ENCODE measurements around the gene CDC14C.
"Not testable (repeated sequence)": the region's sequence is repeated elsewhere in the genome, so short reads cannot be mapped to it uniquely, and the experiment has no call there.

Gene CDC14C

DNA sequence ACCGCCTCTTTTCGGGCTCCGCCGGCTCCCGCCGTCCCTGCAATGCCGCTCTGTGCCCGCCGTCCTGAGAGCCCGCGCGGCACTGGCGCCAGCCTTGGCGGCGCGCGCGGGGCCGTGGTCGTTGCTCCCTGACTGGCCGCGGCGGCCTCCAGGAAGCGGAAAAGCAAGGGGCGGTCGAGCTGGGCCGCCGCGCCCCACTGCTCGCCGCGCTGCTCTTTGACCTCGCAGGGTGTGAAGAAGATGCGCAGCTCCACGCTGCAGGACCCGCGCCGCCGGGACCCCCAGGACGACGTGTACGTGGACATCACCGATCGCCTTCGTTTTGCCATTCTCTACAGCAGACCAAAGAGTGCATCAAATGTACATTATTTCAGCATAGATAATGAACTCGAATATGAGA lies at the start of gene CDC14C:
CDC14C (plus strand) TSS at position 115 of the 400 bp plus-strand sequence; CDS start at position 241, 126 bp downstream.
- DNase-seq (no peak), ATAC-seq (no peak)
- no peaks in the 10 kb centered on the region for H3K4me1 Mint-ChIP-seq
- no peak within 1 kb of the TSS for H3K4me3 Mint-ChIP-seq
- H3K36me3 Mint-ChIP-seq (ENCODE audit: low read depth) = no peaks in the 10 kb centered on the region
- no peak within 1 kb of the TSS for H3K27ac Mint-ChIP-seq
- H3K27me3 Mint-ChIP-seq = no peaks in the 10 kb centered on the region
- H3K9me3 Mint-ChIP-seq = no peaks in the 10 kb centered on the region

DNA sequence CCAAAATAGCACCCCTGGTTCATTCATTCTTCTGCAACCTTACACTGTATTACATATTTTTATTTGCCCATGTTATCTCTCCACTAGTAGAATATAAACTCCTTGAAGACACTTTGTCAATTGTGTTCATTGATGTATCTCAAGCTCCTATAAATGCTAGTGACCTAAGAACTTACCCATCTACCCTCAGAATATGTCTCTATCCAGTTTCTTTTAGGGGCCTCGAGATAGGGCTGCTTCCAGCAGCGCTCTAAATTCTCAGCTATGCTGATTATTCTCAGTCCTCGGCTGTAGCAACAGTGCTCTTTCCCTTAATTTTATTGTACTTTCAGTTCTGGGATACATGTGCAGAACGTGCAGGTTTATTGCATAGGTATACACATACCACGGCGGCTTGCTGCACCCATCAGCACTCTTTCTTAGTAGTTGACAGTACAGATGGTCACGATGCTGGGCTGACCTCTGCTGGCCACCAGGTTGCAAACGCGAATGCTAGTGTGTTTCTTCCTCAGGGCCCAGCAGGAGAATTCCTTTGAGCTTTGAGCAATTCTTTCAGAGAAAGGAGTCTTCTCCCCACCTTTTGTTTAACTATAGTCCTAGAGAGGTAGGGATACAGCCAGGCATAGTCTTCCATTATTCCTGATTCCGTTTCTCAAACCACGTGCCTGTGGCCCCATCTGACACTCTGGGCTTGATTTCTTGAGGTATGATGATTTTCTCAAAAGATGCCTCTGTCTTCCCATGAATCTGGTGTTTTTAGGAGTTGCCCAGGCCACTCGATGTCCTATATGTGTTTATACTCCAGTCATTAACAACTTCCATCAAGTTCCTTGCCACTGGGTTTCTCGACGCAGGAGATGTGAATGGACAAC lies 49.1 kb upstream of the CDC14C start:
- H3K9me3 Mint-ChIP-seq = no peaks in the 10 kb centered on the region
- H3K4me1 Mint-ChIP-seq = no peaks in the 10 kb centered on the region
- ATAC-seq (no peak), DNase-seq (no peak)
- no peaks in the 10 kb centered on the region for H3K27me3 Mint-ChIP-seq
- H3K36me3 Mint-ChIP-seq (ENCODE audit: low read depth) = no peaks in the 10 kb centered on the region
- no peak overlapping the region for H3K4me3 Mint-ChIP-seq
- no peak overlapping the region for H3K27ac Mint-ChIP-seq

DNA sequence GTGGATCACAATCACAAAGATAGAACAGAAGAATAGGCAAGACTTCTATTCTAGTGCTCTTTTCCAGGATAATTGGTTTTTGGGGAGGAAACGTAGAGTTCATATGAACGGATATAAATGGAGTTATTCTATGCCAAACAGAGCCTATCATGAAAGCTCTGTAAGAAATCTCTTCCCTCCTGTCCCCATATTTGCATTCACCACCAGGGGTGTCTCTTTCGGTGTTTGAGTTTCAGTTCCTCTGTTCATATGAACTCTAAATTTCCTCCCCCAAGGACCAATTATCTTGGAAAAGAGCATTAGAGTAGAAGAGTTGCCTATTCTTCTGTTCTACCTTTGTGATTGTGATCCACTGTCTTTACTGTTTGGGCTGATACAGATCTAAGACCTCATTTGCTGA lies 48.3 kb upstream of the CDC14C start:
- H3K36me3 Mint-ChIP-seq (ENCODE audit: low read depth) = no peaks in the 10 kb centered on the region
- no peak overlapping the region for H3K4me3 Mint-ChIP-seq
- ATAC-seq (no peak), DNase-seq (no peak)
- H3K9me3 Mint-ChIP-seq = no peaks in the 10 kb centered on the region
- H3K4me1 Mint-ChIP-seq = no peaks in the 10 kb centered on the region
- no peak overlapping the region for H3K27ac Mint-ChIP-seq
- no peaks in the 10 kb centered on the region for H3K27me3 Mint-ChIP-seq

DNA sequence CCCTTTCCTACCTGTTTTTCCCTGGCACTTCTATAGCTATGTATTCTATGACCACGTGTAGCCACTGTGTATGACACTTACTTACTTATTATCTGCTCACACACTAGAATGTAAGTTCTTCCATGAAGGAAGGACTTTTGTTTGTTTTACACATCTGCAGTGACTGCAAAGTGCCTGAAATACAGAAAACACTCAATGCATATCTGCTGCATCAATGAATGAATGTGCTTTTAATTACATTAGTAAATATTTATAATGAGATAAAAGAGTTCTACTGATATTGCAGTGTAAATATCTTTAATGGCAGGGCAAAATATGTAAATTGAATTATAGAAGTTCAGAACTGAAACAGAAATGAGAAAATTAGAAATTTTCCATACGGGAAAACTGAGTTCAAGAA lies 43.5 kb upstream of the CDC14C start:
- Mint-ChIP-seq H3K4me1 (no peaks in the 10 kb centered on the region), H3K27ac (no peak overlapping the region), H3K36me3 (ENCODE audit: low read depth) (no peaks in the 10 kb centered on the region), H3K27me3 (no peaks in the 10 kb centered on the region), H3K9me3 (no peaks in the 10 kb centered on the region), H3K4me3 (no peak overlapping the region)
- DNase-seq = no peak
- no peak for ATAC-seq

DNA sequence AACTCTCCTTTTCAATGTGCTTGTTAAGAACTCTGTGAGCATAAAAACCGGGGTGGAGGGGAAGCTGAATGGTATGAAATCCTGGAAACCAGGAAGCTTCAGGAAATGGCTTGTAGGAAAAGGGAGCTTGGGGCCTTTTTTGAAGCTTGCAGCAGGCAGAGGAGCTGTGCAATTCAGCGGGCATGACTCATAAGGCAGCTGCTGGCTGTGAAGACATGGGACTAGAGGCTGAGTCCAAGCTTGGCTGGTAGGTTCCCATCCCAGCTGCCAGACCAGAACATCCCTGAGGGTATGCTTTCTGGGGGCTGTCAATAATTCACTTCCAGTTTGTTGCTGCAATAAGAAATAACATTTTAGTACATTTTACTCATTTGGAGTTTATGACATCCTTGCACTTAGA lies 36.8 kb upstream of the CDC14C start:
- Mint-ChIP-seq H3K36me3 (ENCODE audit: low read depth) (no peaks in the 10 kb centered on the region), H3K4me1 (no peaks in the 10 kb centered on the region), H3K27me3 (no peaks in the 10 kb centered on the region), H3K4me3 (no peak overlapping the region), H3K9me3 (peaks cover 8% of the 10 kb centered on the region), H3K27ac (no peak overlapping the region)
- ATAC-seq (no peak), DNase-seq (no peak)

DNA sequence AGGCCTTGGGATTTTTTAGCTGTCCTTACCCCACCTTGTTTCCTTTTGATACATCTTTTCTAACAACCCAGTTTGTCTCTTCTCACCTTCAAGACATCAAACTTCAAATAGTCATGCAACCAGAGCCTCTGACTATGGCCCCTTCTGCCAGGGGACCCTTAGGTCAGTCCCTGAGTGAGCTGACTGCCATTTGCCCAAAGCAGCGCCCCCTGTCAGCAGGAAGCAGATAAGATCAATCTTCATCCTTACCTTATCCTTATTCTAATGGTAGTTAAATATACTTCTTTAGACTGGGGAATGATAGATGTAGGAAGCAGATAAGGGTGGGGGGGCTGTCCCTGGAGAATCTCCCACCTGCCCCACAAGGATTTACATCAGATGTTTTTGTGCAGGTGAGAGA lies 29.8 kb upstream of the CDC14C start:
- ATAC-seq = no peak
- Mint-ChIP-seq H3K4me1 (no peaks in the 10 kb centered on the region), H3K36me3 (ENCODE audit: low read depth) (no peaks in the 10 kb centered on the region), H3K4me3 (no peak overlapping the region), H3K9me3 (peaks cover 8% of the 10 kb centered on the region), H3K27me3 (no peaks in the 10 kb centered on the region), H3K27ac (no peak overlapping the region)
- no peak for DNase-seq

DNA sequence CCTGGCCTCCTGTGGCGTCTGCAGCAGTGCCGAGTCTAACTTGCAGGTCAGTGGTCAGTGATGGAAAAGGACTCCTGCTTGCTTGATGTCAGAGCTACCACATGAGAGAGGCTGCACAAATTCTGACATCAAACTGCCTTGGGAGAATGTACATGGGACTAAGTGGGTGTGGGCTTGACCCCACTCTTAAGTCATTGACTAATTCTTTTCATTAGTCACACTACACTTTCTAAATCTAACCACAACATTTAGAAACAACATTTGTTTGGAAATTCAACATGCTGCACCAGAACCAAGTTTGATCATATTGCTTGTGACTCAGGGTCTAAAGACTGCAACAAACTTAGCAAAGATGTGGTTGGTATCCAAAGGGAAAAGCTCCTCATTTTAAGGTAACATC lies 24.4 kb upstream of the CDC14C start:
- H3K4me1 Mint-ChIP-seq = no peaks in the 10 kb centered on the region
- ATAC-seq (no peak), DNase-seq (no peak)
- no peaks in the 10 kb centered on the region for H3K36me3 Mint-ChIP-seq (ENCODE audit: low read depth)
- peaks cover 5% of the 10 kb centered on the region for H3K9me3 Mint-ChIP-seq
- no peak overlapping the region for H3K4me3 Mint-ChIP-seq
- H3K27me3 Mint-ChIP-seq = no peaks in the 10 kb centered on the region
- no peak overlapping the region for H3K27ac Mint-ChIP-seq

DNA sequence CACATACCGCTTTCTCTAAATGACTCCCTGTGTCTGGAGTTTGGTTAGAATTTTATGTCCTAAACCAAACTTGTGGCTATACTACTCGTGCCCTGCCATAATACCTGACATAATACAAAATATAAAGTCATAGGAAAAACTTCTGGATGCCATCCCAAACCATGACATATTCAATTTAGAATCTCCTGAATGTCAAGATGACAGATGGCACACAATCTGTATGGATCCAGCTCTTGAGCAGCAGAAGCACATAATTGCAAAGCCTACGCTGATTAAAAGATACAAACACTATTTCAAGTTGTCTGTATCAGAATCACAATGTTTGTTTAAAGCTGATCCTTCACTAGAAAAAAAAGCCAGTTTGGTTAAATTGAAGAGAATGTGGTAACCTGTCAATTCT lies 22.4 kb upstream of the CDC14C start:
- Mint-ChIP-seq H3K36me3 (ENCODE audit: low read depth) (no peaks in the 10 kb centered on the region), H3K27ac (no peak overlapping the region), H3K4me3 (no peak overlapping the region), H3K4me1 (no peaks in the 10 kb centered on the region), H3K27me3 (no peaks in the 10 kb centered on the region), H3K9me3 (peaks cover 8% of the 10 kb centered on the region)
- DNase-seq = no peak
- no peak for ATAC-seq

DNA sequence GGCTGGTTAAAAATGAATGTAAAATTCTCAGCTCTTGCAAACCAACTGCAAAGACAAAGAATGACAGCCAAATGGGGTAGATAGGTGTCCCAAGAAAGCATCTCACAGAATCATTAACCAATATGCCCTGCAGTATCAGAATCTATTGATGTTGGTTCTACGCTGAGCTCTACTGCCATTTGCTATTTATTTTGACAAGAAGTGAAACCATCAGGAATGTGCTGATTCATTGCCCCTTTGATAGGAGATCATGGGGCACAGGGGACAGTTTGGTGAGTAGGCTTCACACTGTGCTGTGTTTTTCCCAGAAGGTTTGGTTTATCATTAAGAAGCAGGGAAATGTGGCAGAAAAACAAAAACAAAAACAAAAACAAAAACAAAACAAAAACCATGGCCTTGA lies 19.4 kb upstream of the CDC14C start:
- no peak overlapping the region for H3K4me3 Mint-ChIP-seq
- H3K27me3 Mint-ChIP-seq = no peaks in the 10 kb centered on the region
- H3K9me3 Mint-ChIP-seq = peaks cover 4% of the 10 kb centered on the region
- H3K4me1 Mint-ChIP-seq = no peaks in the 10 kb centered on the region
- ATAC-seq (no peak), DNase-seq (no peak)
- H3K27ac Mint-ChIP-seq = no peak overlapping the region
- H3K36me3 Mint-ChIP-seq (ENCODE audit: low read depth) = no peaks in the 10 kb centered on the region

DNA sequence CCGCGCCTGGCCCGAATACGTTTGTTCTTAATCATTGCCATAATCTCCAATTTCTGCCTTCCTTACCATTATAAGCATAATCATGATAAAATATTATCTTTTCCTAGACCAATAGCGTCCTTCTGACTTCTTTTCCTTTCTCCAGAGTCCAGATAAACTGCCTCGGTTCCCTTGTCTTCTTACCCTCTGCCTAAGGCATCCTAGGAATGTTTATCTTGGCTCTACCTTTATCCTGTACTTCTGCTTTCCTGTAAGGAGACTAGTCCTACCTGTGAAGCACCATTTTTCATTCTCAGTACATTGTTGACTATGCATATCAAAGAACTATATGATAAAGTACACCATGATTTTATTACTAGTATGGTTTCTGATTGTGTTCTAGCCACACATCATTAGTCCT lies 18.7 kb upstream of the CDC14C start:
- not testable (repeated sequence) for DNase-seq; H3K27ac Mint-ChIP-seq; H3K9me3 Mint-ChIP-seq; H3K4me1 Mint-ChIP-seq; ATAC-seq; H3K4me3 Mint-ChIP-seq; H3K36me3 Mint-ChIP-seq (ENCODE audit: low read depth); H3K27me3 Mint-ChIP-seq

DNA sequence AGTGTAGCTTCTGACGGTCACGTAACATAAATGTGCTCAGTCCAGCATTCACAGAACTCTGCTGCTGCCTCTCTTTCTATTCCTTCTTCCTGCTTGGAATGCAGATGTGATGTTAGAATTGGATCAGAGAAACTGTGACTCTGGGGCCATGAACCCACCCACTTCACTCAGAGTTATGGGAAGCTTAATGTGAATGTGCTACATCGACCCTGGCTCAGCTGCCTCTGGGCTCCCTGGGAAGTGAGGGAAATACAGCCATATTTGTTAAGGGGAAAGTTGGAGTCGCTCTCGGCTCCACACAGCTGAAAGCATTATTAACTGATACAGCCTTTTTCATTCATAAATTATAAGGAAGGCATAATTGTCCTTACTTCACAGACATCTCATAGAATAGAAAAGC lies 14.5 kb upstream of the CDC14C start:
- H3K4me3 Mint-ChIP-seq; H3K27me3 Mint-ChIP-seq; H3K27ac Mint-ChIP-seq; DNase-seq; H3K36me3 Mint-ChIP-seq (ENCODE audit: low read depth); H3K4me1 Mint-ChIP-seq; ATAC-seq: not testable (repeated sequence)
- H3K9me3 Mint-ChIP-seq = peaks cover 13% of the 10 kb centered on the region

DNA sequence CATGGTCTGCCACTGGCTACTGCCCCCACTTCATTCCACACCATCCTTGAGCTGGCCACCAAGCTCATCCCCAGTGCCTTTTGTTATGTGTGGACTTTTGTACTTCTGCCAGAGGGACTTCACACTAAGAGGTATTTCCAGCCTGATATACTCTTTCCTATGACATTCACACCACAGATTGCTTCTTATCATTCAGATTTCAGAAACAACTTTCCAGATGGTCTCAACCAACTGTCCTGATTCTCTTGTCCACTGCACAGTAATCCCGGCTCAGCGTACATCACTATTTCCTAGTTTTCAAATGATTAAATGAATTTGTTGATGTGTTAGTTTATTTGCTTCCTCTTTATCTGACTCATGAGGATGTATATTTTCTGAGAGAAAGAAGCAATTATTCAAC lies 7.1 kb downstream of the CDC14C start:
- Mint-ChIP-seq H3K4me1 (no peaks in the 10 kb centered on the region), H3K4me3 (no peak overlapping the region), H3K36me3 (ENCODE audit: low read depth) (no peaks in the 10 kb centered on the region), H3K27me3 (no peaks in the 10 kb centered on the region), H3K27ac (no peak overlapping the region), H3K9me3 (peaks cover 7% of the 10 kb centered on the region)
- ATAC-seq (no peak), DNase-seq (no peak)

DNA sequence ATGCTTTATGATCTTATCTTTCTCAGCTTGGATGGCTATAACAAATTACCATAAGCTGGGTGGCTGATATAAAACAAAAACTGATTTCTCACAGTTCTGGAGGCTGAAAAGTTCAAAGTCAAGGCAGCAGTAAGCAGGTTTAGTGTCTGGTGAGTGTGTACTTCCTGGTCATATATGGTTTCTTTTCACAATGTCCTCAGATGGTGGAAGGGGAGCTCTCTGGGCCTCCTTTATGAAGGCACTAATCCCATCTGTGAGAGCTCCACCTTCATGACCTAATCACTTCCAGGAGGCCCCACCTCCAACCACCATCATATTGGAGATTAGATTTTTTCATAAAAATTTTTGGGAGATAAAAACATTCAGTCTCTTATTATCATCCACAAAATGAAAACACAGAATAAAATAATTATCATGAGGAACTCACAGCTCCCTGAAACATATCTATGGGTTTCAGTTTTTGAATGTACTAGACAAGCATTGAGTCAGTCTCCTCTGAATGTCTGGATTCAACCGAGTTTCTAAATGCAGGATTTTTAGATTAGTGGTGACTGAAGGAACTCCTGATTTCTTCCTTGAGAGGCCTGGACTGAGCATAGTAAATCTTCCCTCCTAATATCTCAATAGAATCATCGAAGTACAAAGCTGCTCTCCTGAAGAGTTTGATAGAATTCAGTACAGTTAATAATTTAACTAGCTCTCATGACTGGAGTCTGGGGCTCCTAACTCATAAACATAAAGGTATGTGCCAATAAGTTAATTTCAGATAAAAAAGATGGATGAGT lies 8.0 kb downstream of the CDC14C start:
- H3K27me3 Mint-ChIP-seq = no peaks in the 10 kb centered on the region
- peaks cover 7% of the 10 kb centered on the region for H3K9me3 Mint-ChIP-seq
- H3K36me3 Mint-ChIP-seq (ENCODE audit: low read depth) = no peaks in the 10 kb centered on the region
- no peak overlapping the region for H3K4me3 Mint-ChIP-seq
- H3K27ac Mint-ChIP-seq = no peak overlapping the region
- DNase-seq (no peak), ATAC-seq (no peak)
- no peaks in the 10 kb centered on the region for H3K4me1 Mint-ChIP-seq

DNA sequence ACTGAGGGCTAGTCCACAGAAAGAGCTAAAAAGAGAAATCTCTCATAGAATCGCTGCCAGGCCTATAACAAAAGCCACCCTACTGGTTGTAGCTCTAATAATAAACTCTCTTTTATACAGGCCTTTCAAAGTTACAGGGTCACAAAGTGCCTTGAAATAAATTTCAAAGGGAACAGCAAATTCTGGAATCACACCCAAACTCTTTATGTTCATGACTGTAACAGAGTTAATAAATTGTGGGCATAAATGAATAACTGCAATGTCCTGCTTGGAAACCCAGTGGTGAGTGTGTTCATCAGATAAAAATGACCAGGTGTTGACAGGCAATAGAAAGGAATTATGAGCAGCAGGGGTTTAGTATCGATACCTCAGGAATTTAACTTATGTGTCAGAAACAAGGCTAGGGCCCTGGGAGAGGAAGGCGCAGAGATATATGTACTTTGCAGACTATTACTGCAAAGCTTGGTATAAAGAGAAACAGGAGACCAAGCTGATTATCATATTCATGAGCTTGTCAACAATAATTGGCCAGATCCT lies 9.3 kb downstream of the CDC14C start:
- no peaks in the 10 kb centered on the region for H3K27me3 Mint-ChIP-seq
- H3K4me3 Mint-ChIP-seq = no peak overlapping the region
- H3K9me3 Mint-ChIP-seq = peaks cover 7% of the 10 kb centered on the region
- no peak for ATAC-seq
- H3K4me1 Mint-ChIP-seq = no peaks in the 10 kb centered on the region
- DNase-seq = no peak
- H3K27ac Mint-ChIP-seq = no peak overlapping the region
- H3K36me3 Mint-ChIP-seq (ENCODE audit: low read depth) = no peaks in the 10 kb centered on the region

Data from activated naive CD8-positive, alpha-beta T cell treated with anti-CD3 and anti-CD28 coated beads, Interleukin-2, amount 50 U/mL, for 24 hours (primary cell).